ENCODE data around the gene MTIF3.

GRCh38 chr13:27442071-27442647, 8.2 kb downstream of the MTIF3 start:
- TF ChIP-seq CTCF (tag by site-specific recombination; IDR thresholded peaks at IDR 0.05) (no peak), ZNF488 (tag by site-specific recombination; IDR thresholded peaks at IDR 0.05) (no peak), ZNF274 (IDR thresholded peaks at IDR 0.05; ENCODE audit: low read length) (no peak), ZNF274 (tag by site-specific recombination; IDR thresholded peaks at IDR 0.05; ENCODE audit: borderline replicate concordance) (no peak), MZF1 (tag by site-specific recombination; IDR thresholded peaks at IDR 0.05; ENCODE audit: borderline replicate concordance) (no peak), ZNF174 (tag by site-specific recombination; IDR thresholded peaks at IDR 0.05) (no peak), PBX3 (CRISPR knock-in tag; IDR thresholded peaks at IDR 0.05) (no peak), YY1 (tag by site-specific recombination; IDR thresholded peaks at IDR 0.05) (no peak), ZNF26 (tag by site-specific recombination; IDR thresholded peaks at IDR 0.05) (no peak), EGR2 (tag by site-specific recombination; IDR thresholded peaks at IDR 0.05; ENCODE audit: low read depth) (no peak)
